AG09319 (cell line): ENCODE data around the gene SYNE1.

Experiments
- DNase-seq: peaks from one replicate; pipeline ENCODE4 v3.0.0-alpha.2; 2010; ENCODE audit warnings: low read depth; ENCODE audit errors: extremely low read depth
- TF ChIP-seq, protein P1 (sequence below): IDR thresholded peaks from 2 replicates; pipeline ENCODE4 v1.5.1; 2011; ENCODE audit warnings: low read depth, mild to moderate bottlenecking, inconsistent platforms, low read length, moderate library complexity

Gene SYNE1

DNA sequence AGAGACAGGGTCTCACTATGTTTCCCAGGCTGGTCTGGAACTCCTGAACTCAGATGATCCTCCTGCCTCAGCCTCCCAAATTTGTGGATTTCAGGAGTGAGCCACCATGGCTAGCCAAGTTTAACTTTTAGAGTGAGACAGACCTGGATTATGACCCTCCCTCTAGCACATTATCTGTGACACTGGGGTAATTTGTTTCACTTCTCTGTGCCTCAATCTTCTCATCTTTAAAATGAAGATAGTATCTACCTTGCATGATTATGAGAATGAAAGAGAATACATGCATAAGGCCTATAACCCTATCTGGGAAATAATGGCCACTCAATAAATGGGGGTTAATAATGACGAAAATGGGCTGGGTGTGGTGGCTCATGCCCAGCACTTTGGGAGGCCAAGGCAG, 373.6 kb downstream of the SYNE1 start:
- DNase-seq, result no peak
- TF ChIP-seq, protein P1, sequence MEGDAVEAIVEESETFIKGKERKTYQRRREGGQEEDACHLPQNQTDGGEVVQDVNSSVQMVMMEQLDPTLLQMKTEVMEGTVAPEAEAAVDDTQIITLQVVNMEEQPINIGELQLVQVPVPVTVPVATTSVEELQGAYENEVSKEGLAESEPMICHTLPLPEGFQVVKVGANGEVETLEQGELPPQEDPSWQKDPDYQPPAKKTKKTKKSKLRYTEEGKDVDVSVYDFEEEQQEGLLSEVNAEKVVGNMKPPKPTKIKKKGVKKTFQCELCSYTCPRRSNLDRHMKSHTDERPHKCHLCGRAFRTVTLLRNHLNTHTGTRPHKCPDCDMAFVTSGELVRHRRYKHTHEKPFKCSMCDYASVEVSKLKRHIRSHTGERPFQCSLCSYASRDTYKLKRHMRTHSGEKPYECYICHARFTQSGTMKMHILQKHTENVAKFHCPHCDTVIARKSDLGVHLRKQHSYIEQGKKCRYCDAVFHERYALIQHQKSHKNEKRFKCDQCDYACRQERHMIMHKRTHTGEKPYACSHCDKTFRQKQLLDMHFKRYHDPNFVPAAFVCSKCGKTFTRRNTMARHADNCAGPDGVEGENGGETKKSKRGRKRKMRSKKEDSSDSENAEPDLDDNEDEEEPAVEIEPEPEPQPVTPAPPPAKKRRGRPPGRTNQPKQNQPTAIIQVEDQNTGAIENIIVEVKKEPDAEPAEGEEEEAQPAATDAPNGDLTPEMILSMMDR, result no peak

DNA sequence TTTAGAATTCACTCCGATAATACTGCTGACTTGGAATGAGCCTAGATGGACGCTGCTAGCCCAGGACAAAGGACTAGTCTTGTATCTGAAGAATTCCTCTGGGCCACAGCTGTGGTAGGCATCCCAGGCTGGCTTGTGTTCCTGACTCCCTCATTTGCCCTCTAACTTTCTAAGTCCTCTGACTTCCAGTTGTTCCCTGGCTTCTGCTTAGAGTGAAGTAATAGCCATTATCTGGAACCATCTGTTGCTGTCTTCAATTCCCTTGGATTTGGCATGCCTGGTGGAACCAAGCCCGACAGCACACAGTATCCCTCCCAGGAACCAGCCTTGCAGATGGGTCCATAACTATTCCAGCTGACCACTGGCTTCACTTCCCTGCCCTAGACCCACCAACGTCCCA, 376.0 kb downstream of the SYNE1 start:
- no peak for DNase-seq
- TF ChIP-seq, protein P1, result no peak

DNA sequence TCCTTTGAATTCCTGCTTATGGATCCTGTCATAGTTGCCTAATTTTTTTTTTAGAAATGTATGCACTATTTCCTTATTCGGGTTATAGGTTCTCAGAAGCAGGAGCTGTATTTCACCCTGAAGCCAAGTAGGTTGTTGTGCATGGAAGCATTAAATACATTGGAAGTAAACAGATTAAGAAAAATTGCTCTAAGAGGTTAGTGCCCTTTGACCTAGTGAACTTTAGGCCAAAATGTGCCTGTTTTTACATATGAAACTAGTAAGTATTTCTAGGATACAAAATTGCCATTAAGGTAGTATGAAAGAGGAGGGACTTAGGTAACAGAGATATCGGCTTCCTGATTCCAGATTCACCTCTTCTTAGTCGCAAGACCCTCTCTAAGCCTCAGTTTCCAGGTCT, 377.9 kb downstream of the SYNE1 start:
- TF ChIP-seq, protein P1, result no peak

DNA sequence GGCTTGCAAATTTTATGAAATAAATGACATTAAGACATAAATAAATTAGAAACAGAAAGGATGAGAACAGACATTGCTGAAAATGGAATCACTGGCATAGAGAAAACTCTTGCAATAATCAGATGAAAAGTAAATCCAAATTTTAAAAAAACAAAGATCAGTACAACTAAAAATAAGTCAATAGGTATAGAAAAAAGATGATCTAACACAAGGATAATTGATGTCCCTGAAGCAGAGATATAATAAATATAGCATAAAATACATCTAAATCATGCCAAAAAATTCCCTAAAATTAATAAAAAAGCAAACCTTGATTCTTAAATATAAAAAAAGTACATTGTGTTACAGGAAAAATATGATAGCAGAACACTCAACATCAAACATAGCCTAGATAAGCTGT, 379.6 kb downstream of the SYNE1 start:
- TF ChIP-seq, protein P1, result no peak

More for the DNA sequence above, 377.9 kb downstream of the SYNE1 start:
- no peak for DNase-seq

DNA sequence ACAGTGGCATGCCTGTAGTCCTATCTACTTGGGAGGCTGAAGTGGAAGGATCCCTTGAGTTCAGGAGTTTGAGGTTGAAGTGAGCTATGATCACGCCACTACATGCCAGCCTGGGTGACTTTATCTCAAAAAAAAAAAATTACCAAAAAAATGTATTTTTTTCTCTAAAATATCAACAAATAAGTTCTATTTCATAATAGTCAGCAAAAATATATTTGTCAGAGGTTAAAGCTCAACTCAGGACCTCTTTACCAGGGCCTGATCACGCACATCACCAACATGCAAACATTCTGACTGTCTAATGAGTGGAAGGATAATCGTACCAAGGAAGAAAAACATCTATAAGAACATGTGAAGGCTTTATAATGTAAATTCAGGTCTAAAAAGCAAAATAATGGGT, 387.0 kb downstream of the SYNE1 start:
- TF ChIP-seq, protein P1, result no peak
- no peak for DNase-seq

More for the DNA sequence above, 379.6 kb downstream of the SYNE1 start:
- DNase-seq, result no peak

DNA sequence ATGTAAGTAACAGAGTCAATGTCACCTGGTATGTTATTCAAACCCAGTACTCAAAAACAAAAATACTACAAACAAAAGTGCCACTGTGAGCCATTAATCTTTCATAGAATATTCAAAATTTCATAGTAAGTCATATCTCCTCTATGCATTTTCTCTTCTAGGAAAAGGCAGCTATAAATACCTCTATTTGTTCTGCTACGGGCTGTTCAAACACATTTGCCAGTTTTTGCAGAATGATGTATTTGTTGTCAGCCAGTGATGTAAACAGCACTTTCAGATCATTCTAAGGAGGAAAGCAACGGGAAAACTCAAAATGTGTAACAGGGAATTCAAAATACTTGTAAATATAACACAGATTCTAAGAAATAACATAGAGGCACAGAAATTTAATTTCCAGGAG, 388.2 kb downstream of the SYNE1 start:
- DNase-seq, result no peak
- TF ChIP-seq, protein P1, result no peak

DNA sequence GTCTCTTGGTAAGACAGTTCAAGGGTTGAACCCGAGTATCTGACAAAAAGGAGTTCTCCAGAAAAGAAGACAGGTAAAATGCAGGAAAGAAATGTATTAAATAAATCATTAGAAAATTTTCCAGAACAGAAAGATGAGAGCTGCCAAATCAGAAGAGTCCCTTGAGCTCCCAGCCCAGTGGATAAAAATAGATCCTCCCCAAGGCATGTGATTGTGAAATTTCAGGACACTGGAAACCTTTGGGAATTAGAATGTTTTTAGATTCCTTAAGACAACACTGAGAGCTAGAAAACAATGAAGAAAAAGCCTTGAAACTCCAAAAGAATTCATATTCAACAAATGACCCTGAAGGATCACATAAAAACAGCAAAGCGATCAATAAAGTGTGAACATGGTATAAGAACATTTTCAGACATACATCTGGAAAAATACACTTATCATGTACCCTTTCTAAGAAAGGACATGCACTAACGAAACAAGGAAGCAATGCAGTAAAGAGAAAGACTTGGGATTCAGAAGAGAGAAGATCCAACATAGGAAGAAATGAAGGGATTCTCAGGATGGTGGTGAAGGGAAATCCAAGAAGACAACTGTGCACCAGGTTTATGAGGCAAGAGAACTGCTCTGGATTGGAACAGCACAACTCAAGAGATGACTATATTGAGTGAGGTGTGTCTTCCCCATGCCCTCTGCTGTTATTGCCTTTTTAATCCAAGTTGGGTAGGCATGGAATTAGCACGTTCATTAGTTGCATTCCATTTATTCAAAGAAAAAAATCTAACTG, 390.4 kb downstream of the SYNE1 start:
- no peak for DNase-seq
- TF ChIP-seq, protein P1, result no peak
